G401.6 (cell line): ENCODE data around the gene ADARB2.

Experiments used
- FAIRE-seq: peaks from 2 replicates; lab custom pipeline; 2012; peaks lifted over from hg19 to GRCh38; lab: Jason Lieb, UNC

Gene ADARB2

GRCh38 chr10:1684991-1685390, 52.3 kb downstream of the ADARB2 start:
- no peak for FAIRE-seq

- no peak for FAIRE-seq
Observed at GRCh38 chr10:1683649-1684048, 53.7 kb downstream of the ADARB2 start.

- no peak for FAIRE-seq
Observed at GRCh38 chr10:1679821-1680650, 57.3 kb downstream of the ADARB2 start.

GRCh38 chr10:1678084-1678483, 59.2 kb downstream of the ADARB2 start:
- FAIRE-seq = no peak

- no peak for FAIRE-seq
Observed at GRCh38 chr10:1677307-1677939, 59.9 kb downstream of the ADARB2 start.

- no peak for FAIRE-seq
Observed at GRCh38 chr10:1674501-1674900, 62.8 kb downstream of the ADARB2 start.

GRCh38 chr10:1673568-1674345, 63.6 kb downstream of the ADARB2 start:
- no peak for FAIRE-seq

- no peak for FAIRE-seq
Observed at GRCh38 chr10:1672001-1672781, 65.1 kb downstream of the ADARB2 start.

- no peak for FAIRE-seq
Observed at GRCh38 chr10:1671366-1672000, 65.8 kb downstream of the ADARB2 start.

- FAIRE-seq = no peak
Observed at GRCh38 chr10:1670541-1671365, 66.6 kb downstream of the ADARB2 start.

- no peak for FAIRE-seq
Observed at GRCh38 chr10:1669433-1669832, 67.9 kb downstream of the ADARB2 start.

GRCh38 chr10:1668399-1668798, 68.9 kb downstream of the ADARB2 start:
- no peak for FAIRE-seq

GRCh38 chr10:1667392-1667791, 69.9 kb downstream of the ADARB2 start:
- no peak for FAIRE-seq

- FAIRE-seq = no peak
Observed at GRCh38 chr10:1666147-1666546, 71.2 kb downstream of the ADARB2 start.

GRCh38 chr10:1665681-1666080, 71.6 kb downstream of the ADARB2 start:
- FAIRE-seq = no peak

GRCh38 chr10:1665021-1665661, 72.2 kb downstream of the ADARB2 start:
- no peak for FAIRE-seq

GRCh38 chr10:1664333-1664964, 72.9 kb downstream of the ADARB2 start:
- no peak for FAIRE-seq

- FAIRE-seq = no peak
Observed at GRCh38 chr10:1663226-1663625, 74.1 kb downstream of the ADARB2 start.

- no peak for FAIRE-seq
Observed at GRCh38 chr10:1662438-1663025, 74.8 kb downstream of the ADARB2 start.
